Occipital lobe (tissue), 2 donors: ENCODE data around the gene SND1. TPM values are rescaled to one million over a fixed set of nuclear protein-coding genes. Genes with fewer than 3 reads are reported as not detected.

Experiments used
- DNase-seq: peaks from one replicate; lab custom pipeline; 2025; lab: John Stamatoyannopoulos, UW
- total RNA-seq: library from RNA; depleted of rRNA; stranded (reverse); fragments of >200 nt; gene quantifications from one replicate; pipeline ENCODE4 v1.2.3, GENCODE V29; 2014

SND1 gene
- 65.8 TPM for total RNA-seq

- DNase-seq = peak; percentile 99
These were observed at the start of gene SND1 for GRCh38 chr7:127651556-127652332. SND1 (plus strand) TSS chr7:127652194; CDS start chr7:127652374, 180 bp downstream.

- no peak for DNase-seq
These were observed 43.5 kb upstream of the SND1 start for GRCh38 chr7:127608446-127608845.

- no peak for DNase-seq
These were observed 42.7 kb upstream of the SND1 start for GRCh38 chr7:127609297-127609696.

GRCh38 chr7:127612263-127612662 is 39.7 kb upstream of the SND1 start:
- DNase-seq = no peak

- DNase-seq = no peak
These were observed 35.3 kb upstream of the SND1 start for GRCh38 chr7:127616724-127617123.

- DNase-seq = no peak
These were observed 34.0 kb upstream of the SND1 start, which contains the start of gene PAX4 for GRCh38 chr7:127618042-127618441. PAX4 (minus strand) TSS chr7:127618142; CDS start chr7:127615928, 2,214 bp downstream.

GRCh38 chr7:127618775-127619174 is 33.2 kb upstream of the SND1 start:
- DNase-seq = no peak

- no peak for DNase-seq
These were observed 32.2 kb upstream of the SND1 start for GRCh38 chr7:127619681-127620405.

- DNase-seq = no peak
These were observed 31.4 kb upstream of the SND1 start for GRCh38 chr7:127620406-127621233.

GRCh38 chr7:127625331-127625730 is 26.7 kb upstream of the SND1 start:
- DNase-seq = no peak

GRCh38 chr7:127628445-127628844 is 23.5 kb upstream of the SND1 start:
- no peak for DNase-seq

- no peak for DNase-seq
These were observed 22.6 kb upstream of the SND1 start for GRCh38 chr7:127629268-127629854.

- no peak for DNase-seq
These were observed 19.6 kb upstream of the SND1 start for GRCh38 chr7:127632276-127632910.

GRCh38 chr7:127635659-127636285 is 16.2 kb upstream of the SND1 start:
- no peak for DNase-seq

GRCh38 chr7:127638197-127638596 is 13.8 kb upstream of the SND1 start:
- no peak for DNase-seq

- no peak for DNase-seq
These were observed 7.5 kb upstream of the SND1 start for GRCh38 chr7:127644484-127644883.

- DNase-seq = no peak
These were observed 4.4 kb upstream of the SND1 start for GRCh38 chr7:127647636-127648035.

GRCh38 chr7:127648986-127649385 is 3.0 kb upstream of the SND1 start:
- DNase-seq = no peak

GRCh38 chr7:127650847-127651555 is 993 bp upstream of the SND1 start:
- no peak for DNase-seq
